Heart right ventricle (tissue), 16 donors: ENCODE data around the gene PPP4R3B. TPM values are rescaled to one million over a fixed set of nuclear protein-coding genes. Genes with fewer than 3 reads are reported as not detected.
"Not testable (repeated sequence)": the region's sequence is repeated elsewhere in the genome, so short reads cannot be mapped to it uniquely, and the experiment has no call there.

Experiments used
- ATAC-seq, 8 donors: fragments of 200-7000 bp; cut with Tn5 transposase; one replicate each; pipeline ENCODE4 v1.9.1; 2020; ENCODE audit warnings: mild to moderate bottlenecking in 8 of 8, moderate library complexity in 8 of 8, moderate number of reproducible peaks in 1 of 8
- DNase-seq, 2 donors: peaks; one replicate each; pipeline ENCODE4 v3.0.0-alpha.2; 2020
- H3K27ac ChIP-seq, 10 donors: fragments of 200-600 bp; sonication (generic) in 2 of 10; one replicate each; pipeline versions ENCODE4 v1.5.0 to v1.8.0; 2020 to 2022; ENCODE audit warnings: mild to moderate bottlenecking in 3 of 10
- H3K27me3 ChIP-seq, 7 donors: fragments of 200-600 bp; one replicate each; pipeline ENCODE4 v1.8.0; 2021 to 2022; ENCODE audit warnings: mild to moderate bottlenecking in 2 of 7
- H3K36me3 ChIP-seq, 9 donors: fragments of 200-600 bp; sonication (generic) in 1 of 9; one replicate each; pipeline versions ENCODE4 v1.5.0 to v1.8.0; 2020 to 2022; ENCODE audit warnings: mild to moderate bottlenecking in 2 of 9
- H3K4me1 ChIP-seq, 9 donors: fragments of 200-600 bp; sonication (generic) in 1 of 9; one replicate each; pipeline versions ENCODE4 v1.5.0 to v1.8.0; 2020 to 2022; ENCODE audit warnings: mild to moderate bottlenecking in 4 of 9
- H3K4me3 ChIP-seq, 10 donors: fragments of 200-600 bp; sonication (generic) in 2 of 10; one replicate each; pipeline versions ENCODE4 v1.5.0 to v1.8.0; 2020 to 2022; ENCODE audit warnings: mild to moderate bottlenecking in 7 of 10, moderate library complexity in 2 of 10
- H3K9me3 ChIP-seq, 11 donors: fragments of 200-600 bp in 10 of 11; sonication (generic) in 2 of 11; one replicate each; pipeline versions ENCODE4 v1.5.0 to v1.8.0; 2013 to 2022; ENCODE audit warnings: mild to moderate bottlenecking in 2 of 11, control low read depth in 1 of 11, moderate library complexity in 1 of 11
- CTCF ChIP-seq, 9 donors: fragments of 200-600 bp; sonication (generic) in 2 of 9; IDR thresholded peaks; one replicate each; pipeline versions ENCODE4 v1.5.0 to v1.8.0; 2021 to 2022; ENCODE audit warnings: antibody characterized with exemption in 9 of 9, mild to moderate bottlenecking in 5 of 9, moderate library complexity in 1 of 9
- WGBS, 2 donors: extraction: QIAGEN DNeasy Blood & Tissue Kit; methylation state at CpG; one replicate each; pipeline ENCODE4 v1.1.7; 2013; ENCODE audit warnings: inconsistent platforms in 1 of 2; 5-methylcytosine and 5-hydroxymethylcytosine counted together
- intact Hi-C, 10 donors: fragments of 100-400 bp; cut with DNase I; formaldehyde crosslinking; loops; one replicate each; pipeline versions ENCODE4 v1.11.1 to v1.14.2; 2022
- polyA plus RNA-seq, 2 donors: library from polyadenylated mRNA; stranded (reverse); fragments of 200-250 nt; gene quantifications; one replicate each; pipeline ENCODE4 v1.2.3, GENCODE V29; 2013
- total RNA-seq, 10 donors: library from RNA; stranded (reverse); fragmentation: NEBNext Ultra II Directional in 3 of 10; extraction: Animal tissue kit (Norgen Biotek cat#: 25700) in 3 of 10; gene quantifications; one replicate each; pipeline versions ENCODE4 v1.2.1 to v1.2.4, GENCODE V29; 2021 to 2023
- donor health status: Arrhythmogenic right ventricular cardiomyopathy.
- donor health status: ischemic (EF 13 %, LVEDD 7.1; RV severe dilation, severe dysfunction).
- donor health status: healthy with polysubstance abuse.
- donor health status: DM: no; HTN: yes; CAD: no.
- donor health status: DM: no; HTN: no; CAD: no.
- donor health status: ischemic (EF 25% LVEDD 6.9; RV normal size, moderate dysfunction).
- donor health status: ischemic (EF 25% LVEDD 5.7; RV mildly dilated, moderate dysfunction).
- donor health status: healthy.
- donor health status: DM: yes; HTN: yes; CAD: no.
- donor health status: Ischemic cardiomyopathy.
- donor health status: ischemic (EF 35%, LVEDD 5.7; RV mildly dilated, moderate dysfunction).
- donor health status: nonischemic (EF 11% LVEDD 7.7; RV severe dilation, severe dysfunction).
- donor health status: DM: yes; HTN: yes; CAD: no.
- donor health status: PGD.
- donor health status: ischemic (EF 29% LVEDD 5.4; RV normal size, mild dysfunction).
- donor health status: nonischemic (EF 23%, LVEDD 6.1; RV moderate dilation, normal function).

PPP4R3B gene
- total and polyA plus RNA-seq, 12 donors: 10.9 to 29.0 (median 24.6) TPM

GRCh38 chr2:55604027-55604565, 13.3 kb downstream of the PPP4R3B start:
- Histone ChIP-seq H3K9me3 (no peaks in the 10 kb centered on the region), H3K27me3 (no peaks in the 10 kb centered on the region), H3K4me1 (peaks cover 0 to 46% (median 28%) of the 10 kb centered on the region in 9 donors), H3K36me3 (peaks cover 0 to 50% (median 5%) of the 10 kb centered on the region in 9 donors), H3K4me3 (no peak overlapping the region), H3K27ac (peak overlapping the region in 2 of 10 donors; percentile 6 to 7)
- TF ChIP-seq CTCF (IDR thresholded peaks at IDR 0.05): no peak
- 83 to 87% methylated on average over 1 of the region's 1 CpG for WGBS, 2 donors
- no peak for DNase-seq
- no peak for ATAC-seq
- intact Hi-C loops: no loop called here

- H3K9me3 ChIP-seq: no peaks in the 10 kb centered on the region
- peaks cover 0 to 72% (median 21%) of the 10 kb centered on the region in 9 donors for H3K36me3 ChIP-seq
- H3K4me3 ChIP-seq: no peak overlapping the region
- no peaks in the 10 kb centered on the region for H3K27me3 ChIP-seq
- no peak for DNase-seq
- no peak for TF ChIP-seq CTCF (IDR thresholded peaks at IDR 0.05)
- intact Hi-C loops: no loop called here
- no peak overlapping the region for H3K27ac ChIP-seq
- ATAC-seq: no peak
- H3K4me1 ChIP-seq: peaks cover 0 to 27% (median 16%) of the 10 kb centered on the region in 9 donors
Measured at GRCh38 chr2:55601849-55602248, 15.6 kb downstream of the PPP4R3B start.

GRCh38 chr2:55598056-55598795, 19.2 kb downstream of the PPP4R3B start:
- DNase-seq (no peak), ATAC-seq (no peak)
- H3K36me3 ChIP-seq: peaks cover 0 to 91% (median 20%) of the 10 kb centered on the region in 9 donors
- H3K27me3 ChIP-seq: no peaks in the 10 kb centered on the region
- WGBS, 2 donors: 94 to 95% methylated on average over 11 of the region's 11 CpGs
- intact Hi-C loops: no loop called here
- H3K9me3 ChIP-seq: no peaks in the 10 kb centered on the region
- peaks cover 0 to 14% (median 5%) of the 10 kb centered on the region in 9 donors for H3K4me1 ChIP-seq
- no peak for TF ChIP-seq CTCF (IDR thresholded peaks at IDR 0.05)
- H3K27ac ChIP-seq: no peak overlapping the region
- no peak overlapping the region for H3K4me3 ChIP-seq

GRCh38 chr2:55596795-55597194, 20.6 kb downstream of the PPP4R3B start:
- H3K27ac ChIP-seq, H3K4me3 ChIP-seq, ATAC-seq, DNase-seq, intact Hi-C loops, H3K27me3 ChIP-seq, H3K9me3 ChIP-seq: not testable (repeated sequence)
- Histone ChIP-seq H3K36me3 (peaks cover 0 to 79% (median 16%) of the 10 kb centered on the region in 9 donors), H3K4me1 (peaks cover 0 to 22% (median 0%) of the 10 kb centered on the region in 9 donors)
- 98 to 99% methylated on average over 6 of the region's 6 CpGs for WGBS, 2 donors

- no peak for DNase-seq
- Histone ChIP-seq H3K4me1 (peaks cover 0 to 22% (median 3%) of the 10 kb centered on the region in 9 donors), H3K4me3 (no peak overlapping the region), H3K9me3 (no peaks in the 10 kb centered on the region), H3K27me3 (no peaks in the 10 kb centered on the region), H3K27ac (no peak overlapping the region), H3K36me3 (peaks cover 0 to 73% (median 16%) of the 10 kb centered on the region in 9 donors)
- intact Hi-C loops: no loop called here
- no peak for TF ChIP-seq CTCF (IDR thresholded peaks at IDR 0.05)
- no peak for ATAC-seq
Measured at GRCh38 chr2:55595536-55595935, 21.9 kb downstream of the PPP4R3B start.
